ENCODE data around the gene RCBTB2.

The RCBTB2 gene

GRCh38 chr13:48518083-48518482, 14.8 kb downstream of the RCBTB2 start:
- Histone ChIP-seq H3K4me1 (ENCODE audit: insufficient read depth, low read length) (no peaks in the 10 kb centered on the region), H3K36me3 (ENCODE audit: insufficient read depth, low read depth, low read length) (no peaks in the 10 kb centered on the region), H3K9ac (ENCODE audit: low read depth, low read length) (no peak overlapping the region), H3K4me3 (ENCODE audit: low read length) (no peak overlapping the region), H3K27me3 (ENCODE audit: insufficient read depth, low read length) (no peaks in the 10 kb centered on the region), H3K9me3 (ENCODE audit: insufficient read depth, low read depth, low read length) (no peaks in the 10 kb centered on the region), H3K27ac (ENCODE audit: low read length) (no peak overlapping the region)

DNA sequence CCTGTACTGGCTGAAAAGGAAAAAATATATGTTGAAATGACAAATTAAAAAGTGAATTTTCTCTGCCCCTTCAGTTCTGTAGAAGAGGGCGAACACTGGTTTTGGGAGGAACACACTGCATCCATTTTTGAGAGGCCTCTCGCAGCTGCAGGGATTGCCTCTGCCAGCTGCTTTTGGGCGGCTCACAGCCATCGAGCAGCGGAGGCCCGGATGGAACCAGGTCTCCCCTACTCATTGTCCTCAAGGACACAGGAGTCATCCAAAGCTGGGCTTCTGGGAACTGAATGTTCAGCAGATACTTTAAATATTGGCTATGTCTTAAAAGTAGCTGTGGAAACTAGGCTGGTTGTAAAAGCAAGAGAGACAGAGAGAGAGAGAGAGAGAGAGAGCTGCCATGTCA, 17.1 kb downstream of the RCBTB2 start:
- Histone ChIP-seq H3K9ac (ENCODE audit: low read depth, low read length) (no peak overlapping the region), H3K4me3 (ENCODE audit: low read length) (no peak overlapping the region), H3K4me1 (ENCODE audit: insufficient read depth, low read length) (no peaks in the 10 kb centered on the region), H3K9me3 (ENCODE audit: insufficient read depth, low read depth, low read length) (no peaks in the 10 kb centered on the region), H3K27ac (ENCODE audit: low read length) (no peak overlapping the region), H3K27me3 (ENCODE audit: insufficient read depth, low read length) (no peaks in the 10 kb centered on the region), H3K36me3 (ENCODE audit: insufficient read depth, low read depth, low read length) (peaks cover 7% of the 10 kb centered on the region; the same call in 1 of the 2 replicates)

DNA sequence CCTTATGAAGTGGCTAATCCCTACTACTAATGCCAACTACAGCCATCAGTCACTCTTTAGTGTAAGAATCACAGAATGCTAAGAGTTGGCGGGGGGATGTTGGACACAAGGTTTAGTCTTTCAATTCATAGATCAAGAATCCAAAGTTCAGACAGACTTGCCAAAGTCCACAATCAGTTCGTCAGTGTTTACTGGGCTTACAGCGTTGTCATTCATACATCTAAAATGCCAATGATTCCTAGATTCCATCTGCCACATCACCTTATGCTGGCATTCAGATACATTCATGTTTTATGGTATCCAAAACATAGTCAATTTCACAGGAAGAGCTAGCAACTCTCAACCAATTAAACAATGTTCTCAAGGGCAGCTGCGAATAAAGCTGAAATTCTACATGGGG, 18.1 kb downstream of the RCBTB2 start:
- Histone ChIP-seq H3K4me3 (ENCODE audit: low read length) (no peak overlapping the region), H3K9me3 (ENCODE audit: insufficient read depth, low read depth, low read length) (no peaks in the 10 kb centered on the region), H3K4me1 (ENCODE audit: insufficient read depth, low read length) (no peaks in the 10 kb centered on the region), H3K36me3 (ENCODE audit: insufficient read depth, low read depth, low read length) (peaks cover 10% of the 10 kb centered on the region; the same call in 1 of the 2 replicates), H3K9ac (ENCODE audit: low read depth, low read length) (no peak overlapping the region), H3K27ac (ENCODE audit: low read length) (no peak overlapping the region), H3K27me3 (ENCODE audit: insufficient read depth, low read length) (no peaks in the 10 kb centered on the region)

DNA sequence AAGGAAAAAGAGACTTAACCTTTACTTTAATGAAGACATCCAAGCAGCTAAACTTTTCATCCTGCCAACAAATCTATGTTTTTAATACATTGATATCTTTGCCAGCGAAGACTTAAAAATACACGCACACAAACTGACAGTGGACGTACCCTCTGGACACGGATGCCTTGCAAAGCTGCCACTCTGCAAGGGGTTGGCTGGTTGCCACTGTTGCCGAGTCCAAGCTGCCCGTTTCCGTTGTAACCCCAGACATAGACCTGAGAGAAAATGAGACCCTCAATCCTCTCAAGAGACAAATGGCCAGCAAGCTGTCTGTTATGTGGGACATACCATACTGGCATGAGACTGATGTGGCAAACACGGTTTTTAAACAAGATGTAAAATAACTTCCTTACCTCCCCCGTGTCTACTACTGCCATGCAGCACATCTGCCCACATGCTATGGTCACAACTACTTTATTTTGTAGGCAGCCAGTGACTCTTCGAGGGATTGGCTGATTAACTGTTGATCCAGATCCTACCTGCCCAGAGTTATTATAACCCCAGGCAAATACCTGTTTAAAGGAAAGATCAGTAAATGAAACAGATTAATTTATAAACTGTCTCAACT, 21.2 kb downstream of the RCBTB2 start:
- Histone ChIP-seq H3K9ac (ENCODE audit: low read depth, low read length) (no peak overlapping the region), H3K27me3 (ENCODE audit: insufficient read depth, low read length) (no peaks in the 10 kb centered on the region), H3K36me3 (ENCODE audit: insufficient read depth, low read depth, low read length) (peaks cover 10% of the 10 kb centered on the region; the same call in 1 of the 2 replicates), H3K4me1 (ENCODE audit: insufficient read depth, low read length) (no peaks in the 10 kb centered on the region), H3K4me3 (ENCODE audit: low read length) (no peak overlapping the region), H3K27ac (ENCODE audit: low read length) (no peak overlapping the region), H3K9me3 (ENCODE audit: insufficient read depth, low read depth, low read length) (no peaks in the 10 kb centered on the region)

GRCh38 chr13:48510698-48511097, 22.2 kb downstream of the RCBTB2 start:
- no peaks in the 10 kb centered on the region for H3K9me3 ChIP-seq (ENCODE audit: insufficient read depth, low read depth, low read length)
- no peak overlapping the region for H3K27ac ChIP-seq (ENCODE audit: low read length)
- no peaks in the 10 kb centered on the region for H3K4me1 ChIP-seq (ENCODE audit: insufficient read depth, low read length)
- no peak overlapping the region for H3K9ac ChIP-seq (ENCODE audit: low read depth, low read length)
- no peaks in the 10 kb centered on the region for H3K27me3 ChIP-seq (ENCODE audit: insufficient read depth, low read length)
- no peak overlapping the region for H3K4me3 ChIP-seq (ENCODE audit: low read length)
- H3K36me3 ChIP-seq (ENCODE audit: insufficient read depth, low read depth, low read length), result peaks cover 10% of the 10 kb centered on the region; the same call in 1 of the 2 replicates

DNA sequence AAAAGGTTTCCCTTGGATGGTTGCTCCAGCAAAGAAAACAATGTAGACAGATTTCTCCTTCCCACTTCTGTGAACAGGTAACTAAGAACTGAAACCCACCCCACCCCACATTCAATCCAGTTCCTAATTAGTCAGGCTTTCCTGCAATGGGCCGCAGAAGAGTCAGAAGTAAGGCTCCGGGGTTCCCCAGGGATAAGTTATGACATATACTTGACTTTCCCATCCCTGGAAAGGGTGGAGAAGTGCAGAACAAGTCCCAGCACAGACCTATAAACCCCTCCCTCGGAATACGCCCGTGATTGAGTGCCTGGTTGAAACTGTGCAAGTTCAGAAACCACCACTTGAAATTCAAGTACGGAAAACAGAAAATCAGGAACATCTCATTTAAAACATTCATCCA, 24.9 kb downstream of the RCBTB2 start:
- Histone ChIP-seq H3K36me3 (ENCODE audit: insufficient read depth, low read depth, low read length) (peaks cover 10% of the 10 kb centered on the region; the same call in 1 of the 2 replicates), H3K4me3 (ENCODE audit: low read length) (no peak overlapping the region), H3K4me1 (ENCODE audit: insufficient read depth, low read length) (0 out of 2 replicates have a peak, but pooled peaks cover 3% of the 10 kb centered on the region), H3K27ac (ENCODE audit: low read length) (no peak overlapping the region), H3K9me3 (ENCODE audit: insufficient read depth, low read depth, low read length) (no peaks in the 10 kb centered on the region), H3K27me3 (ENCODE audit: insufficient read depth, low read length) (no peaks in the 10 kb centered on the region), H3K9ac (ENCODE audit: low read depth, low read length) (no peak overlapping the region)

GRCh38 chr13:48507021-48507420, 25.9 kb downstream of the RCBTB2 start:
- Histone ChIP-seq H3K4me1 (ENCODE audit: insufficient read depth, low read length) (0 out of 2 replicates have a peak, but pooled peaks cover 3% of the 10 kb centered on the region), H3K36me3 (ENCODE audit: insufficient read depth, low read depth, low read length) (peaks cover 10% of the 10 kb centered on the region; the same call in 1 of the 2 replicates), H3K9ac (ENCODE audit: low read depth, low read length) (no peak overlapping the region), H3K27ac (ENCODE audit: low read length) (no peak overlapping the region), H3K9me3 (ENCODE audit: insufficient read depth, low read depth, low read length) (no peaks in the 10 kb centered on the region), H3K4me3 (ENCODE audit: low read length) (no peak overlapping the region), H3K27me3 (ENCODE audit: insufficient read depth, low read length) (no peaks in the 10 kb centered on the region)

GRCh38 chr13:48506092-48506701, 26.7 kb downstream of the RCBTB2 start:
- Histone ChIP-seq H3K9ac (ENCODE audit: low read depth, low read length) (no peak overlapping the region), H3K36me3 (ENCODE audit: insufficient read depth, low read depth, low read length) (peaks cover 11% of the 10 kb centered on the region; the same call in 1 of the 2 replicates), H3K4me3 (ENCODE audit: low read length) (no peak overlapping the region)

GRCh38 chr13:48505597-48506091, 27.2 kb downstream of the RCBTB2 start:
- Histone ChIP-seq H3K4me3 (ENCODE audit: low read length) (no peak overlapping the region), H3K27ac (ENCODE audit: low read length) (no peak overlapping the region), H3K36me3 (ENCODE audit: insufficient read depth, low read depth, low read length) (peaks cover 15% of the 10 kb centered on the region; the same call in 1 of the 2 replicates)

More at GRCh38 chr13:48506092-48506701, 26.7 kb downstream of the RCBTB2 start:
- 0 out of 2 replicates have a peak, but pooled peaks cover 3% of the 10 kb centered on the region for H3K4me1 ChIP-seq (ENCODE audit: insufficient read depth, low read length)
- no peaks in the 10 kb centered on the region for H3K9me3 ChIP-seq (ENCODE audit: insufficient read depth, low read depth, low read length)
- H3K27ac ChIP-seq (ENCODE audit: low read length), result no peak overlapping the region
- no peaks in the 10 kb centered on the region for H3K27me3 ChIP-seq (ENCODE audit: insufficient read depth, low read length)

GRCh38 chr13:48505012-48505411, 27.9 kb downstream of the RCBTB2 start:
- Histone ChIP-seq H3K9ac (ENCODE audit: low read depth, low read length) (no peak overlapping the region), H3K4me3 (ENCODE audit: low read length) (no peak overlapping the region), H3K4me1 (ENCODE audit: insufficient read depth, low read length) (0 out of 2 replicates have a peak, but pooled peaks cover 3% of the 10 kb centered on the region), H3K9me3 (ENCODE audit: insufficient read depth, low read depth, low read length) (no peaks in the 10 kb centered on the region), H3K27me3 (ENCODE audit: insufficient read depth, low read length) (no peaks in the 10 kb centered on the region), H3K36me3 (ENCODE audit: insufficient read depth, low read depth, low read length) (peaks cover 13% of the 10 kb centered on the region; the same call in 1 of the 2 replicates), H3K27ac (ENCODE audit: low read length) (no peak overlapping the region)

More at GRCh38 chr13:48505597-48506091, 27.2 kb downstream of the RCBTB2 start:
- no peaks in the 10 kb centered on the region for H3K27me3 ChIP-seq (ENCODE audit: insufficient read depth, low read length)
- 0 out of 2 replicates have a peak, but pooled peaks cover 3% of the 10 kb centered on the region for H3K4me1 ChIP-seq (ENCODE audit: insufficient read depth, low read length)
- no peak overlapping the region for H3K9ac ChIP-seq (ENCODE audit: low read depth, low read length)
- H3K9me3 ChIP-seq (ENCODE audit: insufficient read depth, low read depth, low read length), result no peaks in the 10 kb centered on the region

DNA sequence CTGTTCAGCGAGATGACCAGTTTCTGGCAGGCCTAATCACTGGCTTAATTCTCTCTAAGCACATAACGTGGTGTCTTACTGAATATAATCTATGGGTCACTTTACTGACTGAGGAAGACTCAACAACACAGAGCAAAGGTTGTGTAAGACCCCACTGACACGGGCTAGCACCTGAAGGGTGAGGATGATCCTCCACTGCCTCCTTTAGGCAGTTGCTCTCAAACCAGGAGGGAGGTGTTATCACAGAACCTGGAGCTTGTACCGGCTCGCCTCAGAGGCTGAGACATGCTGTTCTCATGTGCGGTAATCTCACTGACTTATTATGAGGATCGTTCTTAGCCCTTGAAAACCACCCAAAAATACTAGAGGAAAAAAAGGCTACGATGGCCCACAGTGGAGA, 28.3 kb downstream of the RCBTB2 start:
- Histone ChIP-seq H3K36me3 (ENCODE audit: insufficient read depth, low read depth, low read length) (peaks cover 13% of the 10 kb centered on the region; the same call in 1 of the 2 replicates), H3K27ac (ENCODE audit: low read length) (no peak overlapping the region), H3K4me1 (ENCODE audit: insufficient read depth, low read length) (0 out of 2 replicates have a peak, but pooled peaks cover 3% of the 10 kb centered on the region), H3K9ac (ENCODE audit: low read depth, low read length) (no peak overlapping the region), H3K9me3 (ENCODE audit: insufficient read depth, low read depth, low read length) (no peaks in the 10 kb centered on the region), H3K27me3 (ENCODE audit: insufficient read depth, low read length) (no peaks in the 10 kb centered on the region), H3K4me3 (ENCODE audit: low read length) (no peak overlapping the region)

All from iPS-20b (cell line).